Caco-2 (cell line): ENCODE results near the gene CTDSPL. TPM values are rescaled to one million over a fixed set of nuclear protein-coding genes. Genes with fewer than 3 reads are reported as not detected.

Experiments used
- BruUV-seq: library from RNA; stranded (reverse); fragments of 400-500 nt; replicated peaks from 2 replicates; lab custom pipeline; 2021; lab: Mats Ljungman, UMichigan
- CTCF ChIA-PET: fragments of 300-600 bp; sonication (Branson Sonifier 250); formaldehyde crosslinking; loops from one replicate; lab custom pipeline; 2022; ENCODE audit warnings: antibody characterized with exemption; lab: Charles Lee
- POLR2A ChIA-PET: fragments of 300-600 bp; sonication (Branson Sonifier 250); formaldehyde crosslinking; loops from one replicate; lab custom pipeline; 2022; ENCODE audit warnings: antibody characterized with exemption; lab: Charles Lee
- DNase-seq, 2 experiments: peaks; one replicate each; pipeline versions ENCODE4 v3.0.0 to v3.0.0-alpha.2; 2020 to 2022
- H3K27me3 ChIP-seq: replicated peaks from 2 replicates; pipeline ENCODE4 v1.6.0; 2011; ENCODE audit warnings: low read length; ENCODE audit not compliant: control insufficient read depth, insufficient read depth
- H3K36me3 ChIP-seq: 2 replicates; pipeline ENCODE4 v1.5.1; 2011; ENCODE audit warnings: low read length; ENCODE audit not compliant: control insufficient read depth, insufficient read depth
- H3K4me1 ChIP-seq: fragments of 250-450 bp; sonication (Bioruptor Pico); 2 replicates; pipeline ENCODE4 v1.5.1; 2020; ENCODE audit warnings: mild to moderate bottlenecking
- H3K4me3 ChIP-seq: 2 replicates; pipeline ENCODE4 v1.5.1; 2011; ENCODE audit warnings: low read depth, mild to moderate bottlenecking, control low read depth, low read length
- H3K9me3 ChIP-seq: fragments of 250-450 bp; sonication (Bioruptor Pico); 2 replicates; pipeline ENCODE4 v1.5.1; 2020; ENCODE audit warnings: mild to moderate bottlenecking, moderate library complexity
- H3K27ac Mint-ChIP-seq: one replicate; pipeline ENCODE4 v1.8.0; 2022; ENCODE audit warnings: mixed read lengths; ENCODE audit not compliant: unreplicated experiment
- H3K27me3 Mint-ChIP-seq: one replicate; pipeline ENCODE4 v1.8.0; 2022; ENCODE audit warnings: mixed read lengths; ENCODE audit not compliant: insufficient read depth, unreplicated experiment
- H3K36me3 Mint-ChIP-seq: one replicate; pipeline ENCODE4 v1.8.0; 2022; ENCODE audit warnings: mild to moderate bottlenecking, mixed read lengths; ENCODE audit not compliant: insufficient read depth, unreplicated experiment
- H3K4me1 Mint-ChIP-seq: one replicate; pipeline ENCODE4 v1.8.0; 2022; ENCODE audit warnings: low read depth, mixed read lengths; ENCODE audit not compliant: unreplicated experiment
- H3K4me3 Mint-ChIP-seq: one replicate; pipeline ENCODE4 v1.8.0; 2022; ENCODE audit warnings: mild to moderate bottlenecking, moderate library complexity, mixed read lengths; ENCODE audit not compliant: unreplicated experiment
- H3K9me3 Mint-ChIP-seq: one replicate; pipeline ENCODE4 v1.8.0; 2022; ENCODE audit warnings: mixed read lengths; ENCODE audit not compliant: unreplicated experiment
- intact Hi-C: fragments of 100-400 bp; cut with micrococcal nuclease; formaldehyde crosslinking; loops from one replicate; pipeline ENCODE4 v1.10.0; 2022; ENCODE audit not compliant: unreplicated experiment
- total RNA-seq: library from RNA; stranded (reverse); gene quantifications from 2 replicates; pipeline ENCODE4 v1.2.3, GENCODE V29; 2022
- TF ChIP-seq, protein P1 (sequence below), 2 experiments: fragments of 200-600 bp in 1 of 2; IDR thresholded peaks; 1 replicate in 1 of 2; 2 replicates in 1 of 2; pipeline versions ENCODE4 v1.5.1 to v1.8.0; 2011 to 2022; ENCODE audit warnings: antibody characterized with exemption in 1 of 2, control low read depth in 1 of 2, inconsistent platforms in 1 of 2, low read depth in 1 of 2, low read length in 1 of 2, mild to moderate bottlenecking in 1 of 2, moderate library complexity in 1 of 2; ENCODE audit not compliant: insufficient read depth in 1 of 2, severe bottlenecking in 1 of 2, unreplicated experiment in 1 of 2

CTDSPL gene
- total RNA-seq, 1 experiment from 2014 or later, result 60.9 TPM

GRCh38 chr3:37876279-37876678 lies 14.6 kb downstream of the CTDSPL start:
- no peaks in the 10 kb centered on the region for H3K36me3 ChIP-seq
- no peaks in the 10 kb centered on the region for H3K4me1 Mint-ChIP-seq
- CTCF ChIA-PET, result no interaction called here
- H3K9me3 ChIP-seq, result peaks cover 12% of the 10 kb centered on the region; the same call in 1 of the 2 replicates
- TF ChIP-seq, protein P1, sequence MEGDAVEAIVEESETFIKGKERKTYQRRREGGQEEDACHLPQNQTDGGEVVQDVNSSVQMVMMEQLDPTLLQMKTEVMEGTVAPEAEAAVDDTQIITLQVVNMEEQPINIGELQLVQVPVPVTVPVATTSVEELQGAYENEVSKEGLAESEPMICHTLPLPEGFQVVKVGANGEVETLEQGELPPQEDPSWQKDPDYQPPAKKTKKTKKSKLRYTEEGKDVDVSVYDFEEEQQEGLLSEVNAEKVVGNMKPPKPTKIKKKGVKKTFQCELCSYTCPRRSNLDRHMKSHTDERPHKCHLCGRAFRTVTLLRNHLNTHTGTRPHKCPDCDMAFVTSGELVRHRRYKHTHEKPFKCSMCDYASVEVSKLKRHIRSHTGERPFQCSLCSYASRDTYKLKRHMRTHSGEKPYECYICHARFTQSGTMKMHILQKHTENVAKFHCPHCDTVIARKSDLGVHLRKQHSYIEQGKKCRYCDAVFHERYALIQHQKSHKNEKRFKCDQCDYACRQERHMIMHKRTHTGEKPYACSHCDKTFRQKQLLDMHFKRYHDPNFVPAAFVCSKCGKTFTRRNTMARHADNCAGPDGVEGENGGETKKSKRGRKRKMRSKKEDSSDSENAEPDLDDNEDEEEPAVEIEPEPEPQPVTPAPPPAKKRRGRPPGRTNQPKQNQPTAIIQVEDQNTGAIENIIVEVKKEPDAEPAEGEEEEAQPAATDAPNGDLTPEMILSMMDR (IDR thresholded peaks at IDR 0.05; ENCODE audit: insufficient read depth in 1 of 2, low read depth in 1 of 2, low read length in 1 of 2, severe bottlenecking in 1 of 2, unreplicated experiment in 1 of 2), result no peak
- H3K36me3 Mint-ChIP-seq, result peaks cover 9% of the 10 kb centered on the region
- intact Hi-C loops, result no loop called here
- H3K9me3 Mint-ChIP-seq, result no peaks in the 10 kb centered on the region
- no peaks in the 10 kb centered on the region for H3K27me3 ChIP-seq
- no peaks in the 10 kb centered on the region for H3K27me3 Mint-ChIP-seq
- no peaks in the 10 kb centered on the region for H3K4me1 ChIP-seq
- POLR2A ChIA-PET, result no interaction called here
- H3K4me3 ChIP-seq, result no peak overlapping the region
- no TSS peak for BruUV-seq
- DNase-seq, result no peak
- no peak overlapping the region for H3K4me3 Mint-ChIP-seq
- no peak overlapping the region for H3K27ac Mint-ChIP-seq

GRCh38 chr3:37882711-37883110 lies 21.0 kb downstream of the CTDSPL start:
- CTCF ChIA-PET, result no interaction called here
- no TSS peak for BruUV-seq

GRCh38 chr3:37885814-37886213 lies 24.1 kb downstream of the CTDSPL start:
- Mint-ChIP-seq H3K4me1 (no peaks in the 10 kb centered on the region), H3K27ac (no peak overlapping the region), H3K36me3 (peaks cover 5% of the 10 kb centered on the region), H3K9me3 (no peaks in the 10 kb centered on the region), H3K4me3 (no peak overlapping the region), H3K27me3 (no peaks in the 10 kb centered on the region)
- POLR2A ChIA-PET, result no interaction called here
- DNase-seq, result no peak
- intact Hi-C loops, result no loop called here
- no TSS peak for BruUV-seq
- Histone ChIP-seq H3K4me1 (no peaks in the 10 kb centered on the region), H3K27me3 (no peaks in the 10 kb centered on the region), H3K36me3 (no peaks in the 10 kb centered on the region), H3K9me3 (no peaks in the 10 kb centered on the region), H3K4me3 (no peak overlapping the region)
- CTCF ChIA-PET, result no interaction called here
- TF ChIP-seq, protein P1 (IDR thresholded peaks at IDR 0.05; ENCODE audit: insufficient read depth in 1 of 2, low read depth in 1 of 2, low read length in 1 of 2, severe bottlenecking in 1 of 2, unreplicated experiment in 1 of 2), result no peak

More at GRCh38 chr3:37882711-37883110, 21.0 kb downstream of the CTDSPL start:
- no peaks in the 10 kb centered on the region for H3K9me3 Mint-ChIP-seq
- Histone ChIP-seq H3K36me3 (no peaks in the 10 kb centered on the region), H3K9me3 (no peaks in the 10 kb centered on the region), H3K27me3 (no peaks in the 10 kb centered on the region), H3K4me1 (no peaks in the 10 kb centered on the region), H3K4me3 (no peak overlapping the region)
- H3K27me3 Mint-ChIP-seq, result no peaks in the 10 kb centered on the region
- no peak overlapping the region for H3K27ac Mint-ChIP-seq
- TF ChIP-seq, protein P1 (IDR thresholded peaks at IDR 0.05; ENCODE audit: insufficient read depth in 1 of 2, low read depth in 1 of 2, low read length in 1 of 2, severe bottlenecking in 1 of 2, unreplicated experiment in 1 of 2), result no peak
- H3K4me3 Mint-ChIP-seq, result no peak overlapping the region
- no peaks in the 10 kb centered on the region for H3K4me1 Mint-ChIP-seq
- intact Hi-C loops, result no loop called here
- DNase-seq, result no peak
- peaks cover 5% of the 10 kb centered on the region for H3K36me3 Mint-ChIP-seq
- POLR2A ChIA-PET, result no interaction called here
